Eye (tissue), 1 donor: ENCODE data around the gene ZNF19.
"Not testable (repeated sequence)": the region's sequence is repeated elsewhere in the genome, so short reads cannot be mapped to it uniquely, and the experiment has no call there.

ENCODE experiments used
- DNase-seq: peaks from one replicate; pipeline ENCODE4 v3.0.0-alpha.2; 2015

Gene ZNF19

DNA sequence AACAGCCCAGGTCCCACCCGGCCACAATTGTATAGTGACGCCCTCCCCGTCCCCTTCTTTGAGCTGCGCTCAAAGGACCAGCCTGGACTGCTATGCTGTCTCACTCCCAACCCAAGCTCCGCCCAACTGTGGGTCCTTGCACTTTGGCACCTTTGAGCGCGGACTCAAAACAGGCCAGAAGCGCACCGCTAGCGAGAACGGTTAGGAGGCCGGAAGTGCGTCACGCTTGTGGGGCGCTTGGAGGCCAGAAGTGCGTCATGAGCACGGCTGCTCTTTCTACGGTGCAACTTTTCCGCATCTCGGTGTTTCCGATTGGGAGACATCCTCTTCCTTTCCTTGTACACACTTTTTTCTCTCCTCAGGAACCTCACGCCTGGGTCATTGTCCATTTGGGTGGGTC, at the start of gene ZNF19:
TSS of gene ZNF19 (minus strand) at position 203 of the 400 bp plus-strand sequence. CDS start 7,210 bp downstream, outside the sequence.
- DNase-seq = no peak

DNA sequence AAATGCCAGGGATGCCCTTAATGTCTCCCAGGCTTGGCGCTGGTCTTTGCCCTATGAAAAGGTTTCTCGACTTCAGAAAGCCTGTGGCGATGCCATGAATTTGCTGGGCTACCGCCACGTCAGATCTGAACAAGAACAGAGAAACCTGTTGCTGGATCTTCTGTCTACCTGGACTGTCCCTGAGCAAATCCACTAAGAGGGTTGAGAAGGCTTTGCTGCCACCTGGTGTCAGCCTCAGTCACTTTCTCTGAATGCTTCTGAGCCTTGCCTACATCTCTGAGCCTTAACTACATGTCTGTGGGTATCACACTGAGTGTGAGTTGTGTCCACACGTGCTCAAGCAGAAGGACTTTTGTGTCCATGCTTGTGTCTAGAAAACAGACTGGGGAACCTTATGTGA, 48.5 kb upstream of the ZNF19 start:
- DNase-seq = peak; percentile 49

DNA sequence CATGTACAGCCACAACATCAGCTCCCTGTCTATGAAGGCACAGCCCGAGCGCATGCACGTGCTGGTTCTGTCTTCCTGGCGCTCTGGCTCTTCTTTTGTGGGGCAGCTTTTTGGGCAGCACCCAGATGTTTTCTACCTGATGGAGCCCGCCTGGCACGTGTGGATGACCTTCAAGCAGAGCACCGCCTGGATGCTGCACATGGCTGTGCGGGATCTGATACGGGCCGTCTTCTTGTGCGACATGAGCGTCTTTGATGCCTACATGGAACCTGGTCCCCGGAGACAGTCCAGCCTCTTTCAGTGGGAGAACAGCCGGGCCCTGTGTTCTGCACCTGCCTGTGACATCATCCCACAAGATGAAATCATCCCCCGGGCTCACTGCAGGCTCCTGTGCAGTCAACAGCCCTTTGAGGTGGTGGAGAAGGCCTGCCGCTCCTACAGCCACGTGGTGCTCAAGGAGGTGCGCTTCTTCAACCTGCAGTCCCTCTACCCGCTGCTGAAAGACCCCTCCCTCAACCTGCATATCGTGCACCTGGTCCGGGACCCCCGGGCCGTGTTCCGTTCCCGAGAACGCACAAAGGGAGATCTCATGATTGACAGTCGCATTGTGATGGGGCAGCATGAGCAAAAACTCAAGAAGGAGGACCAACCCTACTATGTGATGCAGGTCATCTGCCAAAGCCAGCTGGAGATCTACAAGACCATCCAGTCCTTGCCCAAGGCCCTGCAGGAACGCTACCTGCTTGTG, 47.8 kb upstream of the ZNF19 start:
- DNase-seq = no peak

DNA sequence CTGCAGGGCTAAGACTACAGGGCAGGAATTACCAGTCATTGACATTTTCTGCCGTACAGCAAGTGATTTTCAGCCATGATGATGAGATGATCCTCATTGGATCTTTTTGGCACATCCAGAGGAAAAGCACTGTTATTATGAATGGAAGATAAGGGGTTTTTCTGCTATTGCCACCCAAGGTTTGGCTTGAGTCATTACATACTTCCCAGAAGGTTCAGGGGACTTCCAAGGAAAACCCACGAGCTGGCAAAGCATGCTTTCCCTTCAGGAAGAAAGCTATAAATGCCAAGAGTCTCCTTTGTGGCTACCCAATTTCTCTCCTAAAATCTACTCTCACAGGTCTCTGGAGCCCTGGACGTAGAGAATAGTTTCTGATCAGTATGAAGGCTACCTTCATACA, 43.2 kb upstream of the ZNF19 start:
- DNase-seq = no peak

DNA sequence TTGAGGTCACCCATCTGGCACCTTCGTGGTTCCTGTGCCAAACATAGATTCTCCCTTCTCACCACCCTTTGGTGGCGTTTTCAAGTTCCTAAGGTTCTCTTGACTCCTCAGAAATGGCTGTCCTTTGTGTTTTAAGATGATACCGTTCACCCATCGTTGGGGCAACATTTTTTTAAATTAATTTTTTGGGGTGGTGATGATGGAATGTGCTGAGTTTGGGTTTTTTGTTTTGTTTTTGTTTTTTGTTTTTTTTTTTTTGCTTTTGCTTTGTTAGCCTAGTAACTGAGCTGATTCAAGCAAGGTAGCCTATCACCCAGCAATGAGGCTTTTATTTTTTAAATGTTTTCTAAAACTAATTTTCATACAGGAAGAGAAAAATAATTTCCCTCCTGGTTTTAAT, 39.7 kb upstream of the ZNF19 start:
- DNase-seq = no peak

DNA sequence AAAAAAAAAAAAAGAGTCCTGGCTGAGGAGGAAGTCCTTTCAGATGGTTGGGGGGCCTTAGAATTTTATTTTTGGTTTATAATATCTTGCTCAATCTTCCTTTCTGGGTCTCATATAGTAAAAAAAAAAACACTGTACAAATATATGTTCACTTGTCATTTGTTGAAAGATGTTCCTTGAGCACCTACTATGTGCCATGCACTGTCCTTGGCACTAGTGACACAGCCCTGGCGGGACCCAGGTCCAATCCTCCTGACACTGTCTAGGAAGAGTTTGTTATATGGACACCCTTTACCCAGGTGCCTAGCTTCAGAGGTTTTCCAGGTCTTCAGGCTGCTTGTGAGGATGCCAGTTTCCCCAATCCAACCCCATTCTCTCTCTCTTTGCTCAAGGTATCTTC, 39.1 kb upstream of the ZNF19 start:
- DNase-seq = no peak

DNA sequence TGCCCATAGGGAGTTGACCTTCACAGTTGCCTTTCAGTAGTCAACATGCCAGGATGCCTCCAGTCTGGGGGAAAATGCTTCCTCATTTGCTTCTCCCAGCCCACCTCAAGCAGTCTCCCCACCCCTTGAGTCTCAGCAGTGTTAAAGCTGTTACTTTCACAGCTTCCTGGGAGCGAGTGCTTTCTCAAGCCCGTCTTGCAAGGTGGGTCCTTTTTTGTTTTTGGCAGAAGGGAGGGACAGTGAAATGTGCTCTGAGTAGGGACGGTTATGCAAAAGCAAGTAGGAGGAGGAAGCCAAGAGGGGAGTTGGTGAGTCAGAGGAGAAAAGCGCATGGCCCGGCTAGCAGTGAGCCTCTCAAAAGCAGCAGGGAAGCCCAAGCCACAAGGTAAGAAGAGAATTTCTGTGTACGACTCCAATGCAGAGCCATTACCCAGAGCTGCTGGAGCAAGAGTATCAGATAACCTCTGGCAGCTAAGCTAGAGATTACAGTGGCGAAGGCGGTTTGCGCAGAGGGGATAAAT, 37.0 kb upstream of the ZNF19 start, which contains the start of gene CHST4:
TSS of gene CHST4 (plus strand) at position 316 of the 521 bp plus-strand sequence. CDS start 10,252 bp downstream, outside the sequence.
- DNase-seq = peak; percentile 27

DNA sequence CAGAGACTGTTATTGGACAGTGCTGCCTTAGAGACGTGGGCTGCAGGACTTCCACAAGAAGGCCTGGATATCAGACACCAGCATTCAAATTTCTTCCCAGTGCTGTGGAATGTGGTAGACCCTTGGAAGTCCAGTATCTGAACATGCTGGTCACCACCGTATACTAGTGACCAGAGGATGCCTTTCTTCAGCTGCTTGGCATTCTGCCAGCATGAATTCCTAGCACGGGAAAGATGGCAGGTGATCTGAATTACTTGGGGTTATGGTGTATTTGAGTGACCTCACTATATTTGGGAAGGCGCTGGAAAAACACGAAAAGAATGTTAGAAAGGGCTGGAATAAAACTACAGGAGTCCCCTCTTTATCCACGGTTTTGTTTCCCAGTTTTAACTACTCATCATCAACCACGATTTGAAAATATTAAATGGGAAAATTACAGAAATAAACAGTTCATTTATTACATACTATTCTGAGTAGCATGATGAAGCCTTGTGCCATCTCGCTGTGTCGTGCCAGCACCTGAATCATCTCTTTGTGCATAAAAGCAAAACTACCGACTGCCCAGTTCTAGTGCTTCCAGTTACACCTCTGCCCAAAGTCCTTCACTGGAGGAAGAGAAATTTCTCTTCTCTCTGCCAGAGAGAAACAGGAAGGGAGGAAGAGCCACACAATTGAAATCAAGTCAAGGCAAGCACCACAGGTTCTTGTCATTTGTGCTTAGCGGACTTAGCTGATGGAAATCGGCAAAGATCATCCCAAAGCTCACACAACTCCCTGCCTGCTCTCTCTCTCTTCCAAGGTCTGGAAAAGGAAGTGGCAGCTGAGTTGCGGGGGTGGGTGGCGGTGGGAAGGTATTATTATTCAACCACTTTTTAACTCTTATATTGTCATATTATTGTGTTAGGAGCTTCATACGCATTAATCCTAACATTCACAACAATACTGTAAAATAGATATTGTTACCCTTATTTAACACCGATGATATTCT, 35.7 kb upstream of the ZNF19 start:
- no peak for DNase-seq

DNA sequence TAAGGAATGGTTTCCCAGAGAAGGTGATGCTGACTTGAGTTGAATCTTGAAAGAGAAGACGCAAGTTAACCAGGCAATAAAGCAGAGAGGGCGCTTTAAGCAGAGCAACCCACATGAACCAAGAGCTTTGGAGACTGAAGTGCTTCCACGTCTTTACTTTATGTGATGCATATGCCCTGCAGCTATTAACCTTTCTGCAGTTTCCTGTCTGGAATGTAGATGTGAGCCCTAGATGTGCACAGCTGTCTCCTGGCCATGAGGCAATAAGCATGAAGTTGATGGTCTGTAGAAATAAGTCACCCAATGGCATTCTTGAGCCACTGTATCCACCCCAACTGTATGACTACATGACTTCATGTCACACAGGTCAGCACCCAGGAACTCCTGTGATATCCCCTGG, 31.4 kb upstream of the ZNF19 start:
- DNase-seq = no peak

DNA sequence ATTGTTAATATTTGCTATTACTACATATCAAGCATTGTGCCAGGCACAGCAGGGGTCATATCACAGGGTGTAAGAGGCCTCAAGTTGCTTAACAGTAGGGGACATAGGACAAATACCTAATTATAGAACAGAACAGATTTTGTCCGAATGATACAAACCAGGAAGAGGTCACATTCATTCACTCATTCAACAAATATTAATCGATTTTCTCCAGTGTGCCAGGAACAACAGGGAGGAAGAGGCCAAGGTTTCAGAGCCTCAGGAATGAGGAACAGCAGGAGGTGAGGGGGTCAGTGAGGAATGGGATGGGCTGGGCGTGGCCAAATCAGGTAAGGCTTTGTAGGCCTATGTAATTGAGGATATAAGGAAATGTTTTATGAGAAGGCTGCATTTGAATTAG, 25.9 kb upstream of the ZNF19 start:
- no peak for DNase-seq

DNA sequence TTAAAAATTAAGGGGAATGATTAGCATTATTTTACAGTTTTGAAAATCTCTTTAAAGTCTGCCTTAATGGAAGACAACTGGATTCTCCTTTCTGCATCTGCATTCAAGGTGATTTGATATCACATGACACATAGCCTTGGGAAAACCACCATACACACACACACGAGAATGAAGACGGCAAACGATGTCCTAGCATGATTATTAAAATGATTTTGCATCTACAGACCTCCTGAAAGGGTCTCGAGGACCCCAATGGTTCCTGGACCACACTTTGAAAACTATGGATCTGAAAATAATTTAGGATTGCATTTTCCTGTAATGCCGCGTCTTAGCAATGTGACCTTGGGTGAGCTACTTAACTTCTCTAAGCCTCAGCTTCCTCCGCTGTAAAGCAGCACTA, 25.4 kb upstream of the ZNF19 start:
- DNase-seq = no peak

DNA sequence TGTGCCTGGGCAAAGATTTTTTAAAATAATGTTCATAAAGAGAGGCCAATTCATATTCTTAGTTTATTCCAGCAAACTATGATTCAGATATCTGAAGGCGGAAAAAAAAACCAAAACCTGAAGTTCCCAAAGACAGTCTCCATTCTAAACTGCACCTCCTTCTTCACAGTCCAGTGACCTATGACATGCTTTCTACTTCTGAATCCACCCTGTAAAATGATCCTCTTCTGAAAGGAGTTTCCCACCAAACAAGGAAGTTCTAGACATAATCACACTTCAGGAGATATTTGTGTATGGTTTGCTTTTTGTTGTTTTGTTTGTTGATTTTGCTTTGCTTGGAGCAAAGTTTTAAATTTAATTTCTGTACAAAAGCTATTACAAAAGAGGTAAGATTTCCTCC, 24.2 kb upstream of the ZNF19 start:
- DNase-seq = no peak

DNA sequence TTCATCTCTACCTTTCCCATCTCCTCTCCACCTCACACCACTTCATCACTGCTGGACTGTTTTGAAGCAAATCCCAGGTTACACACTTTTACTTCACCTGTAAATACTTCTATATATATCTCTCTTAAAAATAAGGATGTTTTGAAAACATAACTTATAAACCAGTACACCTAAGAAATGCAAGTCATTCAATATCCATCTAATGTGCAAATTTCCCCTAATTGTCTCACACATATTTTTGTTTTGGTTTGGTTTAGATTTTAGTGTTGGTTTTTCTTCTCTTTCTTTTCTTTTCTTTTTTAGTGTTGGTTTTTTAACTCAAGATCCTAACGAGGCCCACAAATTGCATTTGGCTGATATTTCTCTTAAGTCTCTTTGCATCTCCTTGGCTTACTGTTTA, 17.9 kb upstream of the ZNF19 start:
- no peak for DNase-seq

DNA sequence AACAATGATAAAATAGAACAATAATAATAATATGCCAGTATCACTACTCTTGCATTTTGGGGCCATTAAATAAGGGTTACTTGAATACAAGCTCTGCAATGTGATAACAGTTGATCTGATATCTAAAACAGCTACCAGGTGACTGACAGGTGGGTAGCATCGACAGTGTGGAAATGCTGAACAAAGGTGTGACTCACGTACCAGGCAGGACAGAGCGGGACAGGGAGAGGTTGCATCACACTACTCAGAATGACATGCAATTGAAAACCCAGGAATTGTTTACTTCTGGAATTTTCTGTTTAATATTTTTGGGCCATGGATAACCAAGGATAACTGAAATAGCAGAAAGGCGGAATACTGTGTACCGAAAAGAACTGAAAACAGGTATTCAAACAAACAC, 15.8 kb upstream of the ZNF19 start:
- no peak for DNase-seq

DNA sequence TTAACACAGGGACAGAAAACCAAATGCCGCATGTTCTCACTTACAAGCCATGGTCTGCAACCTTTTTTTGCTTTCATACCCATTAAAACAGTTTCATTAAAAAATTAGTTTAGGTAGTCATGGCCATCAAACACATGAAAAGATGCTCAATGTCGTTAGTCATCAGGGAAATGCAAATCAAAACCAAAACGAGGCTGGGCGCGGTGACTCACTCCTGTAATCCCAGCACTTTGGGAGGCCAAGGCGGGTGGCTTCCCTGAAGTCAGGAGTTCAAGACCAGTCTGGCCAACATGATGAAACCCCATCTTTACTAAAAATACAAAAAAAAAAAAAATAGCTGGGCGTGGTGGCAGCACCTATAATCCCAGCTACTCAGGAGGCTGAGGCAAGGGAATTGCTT, 14.9 kb upstream of the ZNF19 start:
- DNase-seq = not testable (repeated sequence)

DNA sequence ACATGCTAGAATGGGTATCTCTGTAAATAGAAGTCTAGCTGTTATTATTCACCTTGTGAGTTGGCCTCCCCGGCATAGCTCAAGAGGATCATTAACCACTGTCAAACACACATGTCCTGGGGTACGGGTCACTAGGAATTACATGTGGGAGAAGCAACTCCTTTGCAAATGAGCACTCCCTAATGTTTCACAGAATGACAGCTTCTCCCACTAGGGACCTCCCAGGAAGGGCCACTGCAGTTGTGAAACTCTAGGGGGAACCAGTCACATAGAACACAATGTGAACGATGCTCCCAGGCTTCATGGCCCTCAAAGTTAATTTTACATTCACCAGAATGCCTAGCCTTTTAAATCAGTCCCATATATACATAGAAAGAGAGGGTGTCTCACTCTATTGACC, 12.4 kb upstream of the ZNF19 start:
- no peak for DNase-seq

DNA sequence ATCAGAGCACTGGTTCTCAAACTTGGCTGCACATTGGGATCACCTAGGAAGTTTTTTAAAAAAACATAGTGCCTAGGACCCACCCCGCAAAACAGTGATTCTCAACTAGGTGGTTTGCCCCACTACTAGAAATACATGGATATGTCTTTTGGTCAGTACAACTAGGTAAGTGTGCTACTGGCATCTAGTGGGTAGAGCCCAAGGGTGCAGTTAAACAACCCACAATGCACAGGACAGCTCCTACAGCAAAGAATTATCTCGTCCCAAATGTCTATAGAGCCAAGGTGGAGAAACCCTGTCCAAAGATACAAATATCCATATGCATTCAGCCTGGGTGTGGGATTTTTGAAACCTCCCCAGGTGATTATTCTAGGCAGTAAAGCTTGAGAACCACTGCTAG, 11.8 kb upstream of the ZNF19 start:
- no peak for DNase-seq

DNA sequence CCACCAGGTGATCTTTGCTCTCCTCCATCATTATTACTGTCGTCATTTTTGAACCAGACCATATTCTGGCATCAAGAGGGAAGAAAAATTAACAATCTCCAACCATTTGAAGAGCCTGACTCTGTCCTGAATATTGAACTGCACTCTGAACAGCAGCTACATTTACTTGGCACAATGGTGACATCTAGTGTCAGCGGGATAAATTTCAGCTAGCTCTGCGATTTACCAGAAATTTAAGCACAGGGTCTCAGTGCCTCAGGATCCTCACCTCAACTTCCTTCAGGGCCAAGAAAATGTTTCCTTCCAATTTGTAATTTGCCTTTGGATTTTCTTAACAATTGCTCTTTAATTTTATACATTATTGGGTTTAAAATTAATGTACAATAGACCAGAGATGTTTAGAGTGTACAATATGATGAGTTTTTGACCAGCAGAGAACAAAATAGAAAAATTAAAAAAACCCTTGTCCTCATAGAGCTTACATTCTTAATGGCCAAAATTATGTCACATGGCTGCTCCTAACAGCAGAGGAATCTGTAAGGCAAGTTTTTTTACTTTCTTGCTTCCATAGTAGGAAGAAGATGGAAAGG, 10.7 kb upstream of the ZNF19 start:
- peak; percentile 87 for DNase-seq

DNA sequence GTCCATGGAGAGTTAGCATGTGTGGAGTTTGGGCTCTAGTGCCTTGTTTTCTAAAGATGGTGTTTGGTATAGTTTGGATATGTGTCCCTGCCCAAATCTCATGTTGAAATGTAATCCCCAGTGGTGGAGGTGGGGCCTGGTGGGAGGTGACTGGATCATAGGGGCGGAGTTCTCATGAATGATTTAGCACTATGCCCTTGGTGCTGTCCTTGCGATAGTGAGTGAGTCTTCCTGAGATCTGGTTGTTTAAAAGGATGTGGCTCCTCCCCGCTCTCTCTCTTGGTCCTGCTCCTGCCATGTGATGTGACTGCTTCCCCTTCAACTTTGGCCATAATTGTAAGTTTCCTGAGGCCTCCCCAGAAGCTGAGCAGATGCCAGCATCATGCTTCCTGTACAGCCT, 8.9 kb upstream of the ZNF19 start:
- no peak for DNase-seq

DNA sequence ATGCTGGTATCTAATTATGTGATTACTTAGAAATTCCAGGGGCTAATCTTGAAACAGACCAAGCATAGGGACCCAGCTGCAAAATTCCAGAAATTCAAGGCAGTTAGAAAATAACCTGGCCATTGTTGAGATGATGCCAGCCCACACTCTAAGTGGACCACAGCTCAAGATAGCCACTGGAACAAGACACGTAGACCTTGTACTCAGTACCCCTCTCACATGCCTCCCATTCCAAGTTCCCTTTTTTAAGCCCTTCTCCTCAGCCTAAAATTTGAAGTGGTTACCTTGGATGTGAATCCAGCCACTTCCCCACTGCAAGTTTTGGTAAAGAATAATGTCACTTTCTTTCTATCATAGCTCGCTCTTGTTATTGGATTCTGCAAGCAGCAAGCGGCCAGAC, 4.1 kb upstream of the ZNF19 start:
- no peak for DNase-seq

DNA sequence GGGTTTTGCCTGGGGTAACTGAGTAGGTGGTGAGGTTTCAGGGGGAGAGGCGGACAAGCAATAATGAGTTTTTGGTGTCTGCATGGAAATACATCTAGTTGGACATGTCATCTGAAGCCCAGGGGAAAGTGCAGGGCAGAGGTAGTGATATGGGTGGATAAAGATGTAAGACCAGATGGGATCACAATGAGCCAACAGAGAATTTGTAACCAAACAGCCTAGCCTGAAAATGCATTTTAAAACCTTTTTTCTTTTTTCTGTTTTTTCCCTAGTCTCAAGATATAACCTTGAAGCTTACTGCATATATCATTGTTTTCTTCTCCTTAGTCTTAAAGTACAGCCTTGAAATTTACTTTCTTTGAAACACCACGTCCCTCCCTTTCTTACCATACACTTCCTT, 3.7 kb upstream of the ZNF19 start:
- no peak for DNase-seq

DNA sequence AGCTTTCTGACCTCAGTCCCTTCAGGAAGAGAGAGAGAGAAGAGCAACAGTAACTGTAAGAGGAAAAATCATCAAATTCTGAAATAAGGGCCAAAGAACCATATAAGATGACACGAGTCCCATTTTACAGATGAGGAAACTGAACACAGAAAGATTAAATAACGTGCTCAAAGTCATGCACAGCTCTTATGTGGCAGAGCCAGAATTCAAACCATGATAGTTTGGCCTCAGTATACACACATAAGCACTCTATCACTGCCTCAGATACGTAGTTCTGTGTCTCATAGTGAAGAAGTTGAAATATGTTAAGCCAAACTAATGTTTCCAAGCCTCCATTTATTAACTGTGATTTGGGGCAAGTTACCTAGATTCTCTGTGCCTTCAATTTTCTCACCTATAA, 1.9 kb upstream of the ZNF19 start:
- DNase-seq = no peak

DNA sequence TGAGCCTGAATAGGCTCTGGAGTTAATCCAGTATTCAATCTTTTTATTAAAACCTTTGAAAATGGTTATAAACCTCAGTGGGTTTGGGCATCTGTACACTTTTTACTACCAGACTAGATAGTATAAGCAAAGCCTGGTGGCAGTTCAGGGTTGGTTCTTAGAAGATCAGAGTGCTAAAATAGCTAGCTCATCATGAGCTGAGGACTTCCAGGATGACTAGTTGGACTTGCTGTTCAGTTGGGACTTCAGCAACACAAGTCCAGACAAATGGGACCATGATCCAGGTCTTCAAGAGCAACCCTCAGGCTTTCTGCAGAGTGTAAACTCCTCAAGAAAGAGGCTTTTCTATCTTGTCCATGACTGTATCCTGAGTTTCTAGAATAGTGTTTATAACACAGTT, 1.2 kb upstream of the ZNF19 start:
- no peak for DNase-seq
